GM12878 (cell line): ENCODE data around the gene LRRC23. TPM values are rescaled to one million over a fixed set of nuclear protein-coding genes. Genes with fewer than 3 reads are reported as not detected.

Experiments used
- ATF7 ChIP-seq: fragments of 450-650 bp; IDR thresholded peaks from 2 replicates; pipeline ENCODE4 v1.6.1; 2016; ENCODE audit warnings: low read depth, mild to moderate bottlenecking
- BHLHE40 ChIP-seq, 2 experiments: fragments of 450-650 bp in 1 of 2; IDR thresholded peaks; 2 replicates each; pipeline ENCODE4 v1.6.1; 2011 to 2017; ENCODE audit warnings: low read depth in 2 of 2, borderline replicate concordance in 1 of 2, improper control_type of control experiment in 1 of 2, low read length in 1 of 2, mild to moderate bottlenecking in 1 of 2
- CHD4 ChIP-seq: fragments of 200-600 bp; sonication (generic); IDR thresholded peaks from 2 replicates; pipeline ENCODE4 v1.6.1; 2016; ENCODE audit warnings: mild to moderate bottlenecking
- CREM ChIP-seq: IDR thresholded peaks from 2 replicates; pipeline ENCODE4 v1.6.1; 2014; ENCODE audit warnings: antibody characterized with exemption, low read depth
- CUX1 ChIP-seq: IDR thresholded peaks from 2 replicates; pipeline ENCODE4 v1.6.1; 2012; ENCODE audit warnings: improper control_type of control experiment, low read depth, low read length; ENCODE audit not compliant: insufficient replicate concordance
- DPF2 ChIP-seq: fragments of 450-650 bp; IDR thresholded peaks from 2 replicates; pipeline ENCODE4 v1.6.1; 2017; ENCODE audit warnings: mild to moderate bottlenecking
- EP300 ChIP-seq, 2 experiments: fragments of 150-350 bp in 1 of 2; IDR thresholded peaks; 2 replicates each; pipeline ENCODE4 v1.6.1; 2011 to 2012; ENCODE audit warnings: low read depth in 2 of 2, low read length in 2 of 2, borderline replicate concordance in 1 of 2, improper control_type of control experiment in 1 of 2, inconsistent platforms in 1 of 2; ENCODE audit not compliant: control insufficient read depth in 1 of 2
- FOXM1 ChIP-seq: IDR thresholded peaks from 2 replicates; pipeline ENCODE4 v1.6.1; 2012; ENCODE audit warnings: low read depth, mild to moderate bottlenecking, inconsistent platforms, low read length, moderate library complexity
- GATAD2B ChIP-seq: fragments of 450-650 bp; conservative IDR thresholded peaks from 2 replicates; pipeline ENCODE4 v1.6.1; 2017; ENCODE audit warnings: low read depth, mild to moderate bottlenecking, moderate library complexity
- IKZF1 ChIP-seq: fragments of 450-650 bp; conservative IDR thresholded peaks from 2 replicates; pipeline ENCODE4 v1.6.1; 2017; ENCODE audit warnings: antibody characterized with exemption, mild to moderate bottlenecking
- IKZF2 ChIP-seq, 2 experiments: fragments of 450-650 bp; IDR thresholded peaks; 2 replicates each; pipeline ENCODE4 v1.6.1; 2017; ENCODE audit warnings: mild to moderate bottlenecking in 2 of 2, moderate library complexity in 2 of 2
- IRF3 ChIP-seq: fragments of 450-650 bp; IDR thresholded peaks from 2 replicates; pipeline ENCODE4 v1.6.1; 2014; ENCODE audit warnings: mild to moderate bottlenecking
- MEF2B ChIP-seq: fragments of 450-650 bp; IDR thresholded peaks from 2 replicates; pipeline ENCODE4 v1.6.1; 2018; ENCODE audit warnings: mild to moderate bottlenecking, moderate library complexity; ENCODE audit not compliant: partially characterized antibody, poor library complexity, severe bottlenecking
- MXI1 ChIP-seq: fragments of 150-350 bp; IDR thresholded peaks from 2 replicates; pipeline ENCODE4 v1.6.1; 2011; ENCODE audit warnings: low read depth, mild to moderate bottlenecking, inconsistent platforms, low read length, improper control_type of control experiment
- NR2F1 ChIP-seq: fragments of 450-650 bp; conservative IDR thresholded peaks from 2 replicates; pipeline ENCODE4 v1.6.1; 2017; ENCODE audit warnings: mild to moderate bottlenecking
- RAD51 ChIP-seq: fragments of 450-650 bp; IDR thresholded peaks from 2 replicates; pipeline ENCODE4 v1.6.1; 2016; ENCODE audit warnings: moderate library complexity, mild to moderate bottlenecking, inconsistent platforms
- RB1 ChIP-seq: fragments of 450-650 bp; formaldehyde crosslinking; IDR thresholded peaks from 2 replicates; pipeline ENCODE4 v1.6.1; 2017; ENCODE audit warnings: mild to moderate bottlenecking, borderline replicate concordance
- RELA ChIP-seq: fragments of 450-650 bp; IDR thresholded peaks from 2 replicates; pipeline ENCODE4 v1.8.0; 2014; ENCODE audit warnings: borderline replicate concordance; ENCODE audit not compliant: partially characterized antibody
- SIN3A ChIP-seq: IDR thresholded peaks from 2 replicates; pipeline ENCODE4 v1.6.1; 2012; ENCODE audit warnings: low read depth, low read length, improper control_type of control experiment
- SMARCA5 ChIP-seq: fragments of 450-650 bp; IDR thresholded peaks from 2 replicates; pipeline ENCODE4 v1.6.1; 2017; ENCODE audit warnings: mild to moderate bottlenecking
- SMC3 ChIP-seq: IDR thresholded peaks from 2 replicates; pipeline ENCODE4 v1.6.1; 2011; ENCODE audit warnings: low read length, improper control_type of control experiment, borderline replicate concordance
- TCF12 ChIP-seq: IDR thresholded peaks from 2 replicates; pipeline ENCODE4 v1.6.1; 2011; ENCODE audit warnings: low read depth, mild to moderate bottlenecking, low read length
- ZBED1 ChIP-seq: IDR thresholded peaks from 2 replicates; pipeline ENCODE4 v1.6.1; 2016; ENCODE audit warnings: borderline replicate concordance
- ZNF217 ChIP-seq: fragments of 450-650 bp; IDR thresholded peaks from 2 replicates; pipeline ENCODE4 v1.6.1; 2017; ENCODE audit warnings: antibody characterized with exemption, mild to moderate bottlenecking
- ZNF384 ChIP-seq: IDR thresholded peaks from 2 replicates; pipeline ENCODE4 v1.6.1; 2012; ENCODE audit warnings: low read depth, mild to moderate bottlenecking, low read length, improper control_type of control experiment, borderline replicate concordance
- ZSCAN29 ChIP-seq: fragments of 450-650 bp; IDR thresholded peaks from 2 replicates; pipeline ENCODE4 v1.6.1; 2017; ENCODE audit warnings: mild to moderate bottlenecking, moderate library complexity
- polyA plus RNA-seq, 11 experiments: library from polyadenylated mRNA; depleted of rRNA in 4 of 11; unstranded in 6 of 11; stranded (reverse) in 5 of 11; fragments of >200 nt; fragmentation: Nextera tagmentation in 4 of 11; fragmentation: Illumina TruSeq in 1 of 11; extraction: Ambion mirVana in 4 of 11; extraction: Trizol in 1 of 11; gene quantifications; 1 replicate in 1 of 11; 2 replicates in 10 of 11; pipeline versions ENCODE4 v1.2.1 to v1.2.3, GENCODE V29; 2011 to 2016; ENCODE audit warnings: inconsistent platforms in 2 of 11, missing spikeins in 2 of 11, low read depth in 1 of 11
- total RNA-seq, 4 experiments: library from RNA; depleted of rRNA in 3 of 4; stranded (reverse); fragments of >200 nt in 3 of 4; fragmentation: Illumina TruSeq in 1 of 4; extraction: Trizol in 1 of 4; gene quantifications; 2 replicates each; pipeline versions ENCODE4 v1.2.1 to v1.2.3, GENCODE V29; 2013 to 2021

The LRRC23 gene
- total and polyA plus RNA-seq, 10 of the 15 experiments (the other 5 are each of a cell fraction or from before 2014, with no cell fraction given) = 1.4 to 6.9 (median 3.4) TPM

- TF ChIP-seq MEF2B (peak; percentile 30), FOXM1 (no peak), IRF3 (no peak), SMARCA5 (no peak), EP300 (IDR thresholded peaks at IDR 0.05; ENCODE audit: borderline replicate concordance in 1 of 2, control insufficient read depth in 1 of 2, low read depth in 2 of 2, low read length in 2 of 2) (peak in 1 of 2 experiments; percentile 20; a peak in 1 of 4 replicates), RB1 (no peak), ZNF217 (no peak), TCF12 (0 out of 2 replicates have a peak, but pooled peaks have one; percentile 35), NR2F1 (peak; percentile 51; the same call in 1 of the 2 replicates), MXI1 (0 out of 2 replicates have a peak, but pooled peaks have one; percentile 14), CUX1 (no peak), SMC3 (no peak), RAD51 (no peak), ZBED1 (no peak), CREM (no peak), ZNF384 (no peak), ATF7 (peak; percentile 28; the same call in 1 of the 2 replicates), GATAD2B (peak; percentile 69; the same call in 1 of the 2 replicates), CHD4 (no peak), IKZF1 (peak; percentile 36; the same call in 1 of the 2 replicates), DPF2 (peak; percentile 54; the same call in 1 of the 2 replicates), BHLHE40 (IDR thresholded peaks at IDR 0.05; ENCODE audit: borderline replicate concordance in 1 of 2, low read depth in 2 of 2, low read length in 1 of 2) (peak; percentile 51 to 67; a peak in 3 of 4 replicates), IKZF2 (IDR thresholded peaks at IDR 0.05) (no peak), RELA (peak; percentile 48), ZSCAN29 (no peak), SIN3A (peak; percentile 31; the same call in 1 of the 2 replicates)
These were observed 51.6 kb downstream of the LRRC23 start (continued) for GRCh38 chr12:6956021-6956727.
